HFF-Myc (cell line): ENCODE measurements around the gene CYP2A7.
"Not testable (repeated sequence)": the region's sequence is repeated elsewhere in the genome, so short reads cannot be mapped to it uniquely, and the experiment has no call there.

Source experiments
- DNase-seq: peaks from one replicate; pipeline ENCODE4 v3.0.0-alpha.2; 2011; ENCODE audit warnings: low read depth; ENCODE audit errors: extremely low read depth
- H3K4me3 ChIP-seq: replicated peaks from 2 replicates; pipeline ENCODE4 v1.5.1; 2011; ENCODE audit warnings: low read depth, mild to moderate bottlenecking, control low read depth, low read length
- TF ChIP-seq, protein P1 (sequence below): IDR thresholded peaks from 2 replicates; pipeline ENCODE4 v1.5.1; 2012; ENCODE audit warnings: mild to moderate bottlenecking, low read depth, low read length, control low read depth; ENCODE audit errors: missing control alignments

CYP2A7 gene

DNA sequence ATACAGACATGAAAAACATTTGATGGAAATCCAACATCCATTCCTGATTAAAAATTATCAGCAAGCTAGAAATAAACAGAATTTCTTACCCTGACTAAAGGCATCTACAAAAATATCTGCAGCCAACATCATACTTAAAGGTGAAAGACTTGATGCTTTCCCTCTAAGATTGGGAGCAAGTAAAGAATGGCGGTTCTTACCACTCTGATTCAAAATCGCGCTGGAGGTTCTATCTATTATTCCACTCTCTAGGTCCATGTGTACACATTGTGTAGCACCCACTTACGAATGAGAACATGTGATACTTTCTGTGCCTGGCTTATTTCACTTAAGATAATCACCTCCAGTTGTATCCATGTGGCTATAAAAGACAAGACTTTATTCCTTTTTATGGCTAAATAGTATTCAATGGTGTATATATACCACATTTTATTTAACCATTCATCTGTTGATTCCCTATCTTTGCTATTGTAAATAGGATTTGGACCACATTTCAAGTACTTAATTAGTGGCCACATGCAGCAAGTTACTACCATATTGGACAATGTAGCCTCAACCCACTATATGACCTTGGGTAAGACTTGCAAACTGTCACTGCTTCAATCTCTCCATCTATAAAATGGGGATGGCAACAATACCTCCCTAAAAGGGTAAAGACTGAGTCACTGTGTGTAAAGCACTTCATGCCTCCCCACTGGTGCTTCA is 38.4 kb upstream of the CYP2A7 start:
- H3K4me3 ChIP-seq = no peak overlapping the region
- TF ChIP-seq, protein P1, sequence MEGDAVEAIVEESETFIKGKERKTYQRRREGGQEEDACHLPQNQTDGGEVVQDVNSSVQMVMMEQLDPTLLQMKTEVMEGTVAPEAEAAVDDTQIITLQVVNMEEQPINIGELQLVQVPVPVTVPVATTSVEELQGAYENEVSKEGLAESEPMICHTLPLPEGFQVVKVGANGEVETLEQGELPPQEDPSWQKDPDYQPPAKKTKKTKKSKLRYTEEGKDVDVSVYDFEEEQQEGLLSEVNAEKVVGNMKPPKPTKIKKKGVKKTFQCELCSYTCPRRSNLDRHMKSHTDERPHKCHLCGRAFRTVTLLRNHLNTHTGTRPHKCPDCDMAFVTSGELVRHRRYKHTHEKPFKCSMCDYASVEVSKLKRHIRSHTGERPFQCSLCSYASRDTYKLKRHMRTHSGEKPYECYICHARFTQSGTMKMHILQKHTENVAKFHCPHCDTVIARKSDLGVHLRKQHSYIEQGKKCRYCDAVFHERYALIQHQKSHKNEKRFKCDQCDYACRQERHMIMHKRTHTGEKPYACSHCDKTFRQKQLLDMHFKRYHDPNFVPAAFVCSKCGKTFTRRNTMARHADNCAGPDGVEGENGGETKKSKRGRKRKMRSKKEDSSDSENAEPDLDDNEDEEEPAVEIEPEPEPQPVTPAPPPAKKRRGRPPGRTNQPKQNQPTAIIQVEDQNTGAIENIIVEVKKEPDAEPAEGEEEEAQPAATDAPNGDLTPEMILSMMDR = no peak
- DNase-seq = no peak

DNA sequence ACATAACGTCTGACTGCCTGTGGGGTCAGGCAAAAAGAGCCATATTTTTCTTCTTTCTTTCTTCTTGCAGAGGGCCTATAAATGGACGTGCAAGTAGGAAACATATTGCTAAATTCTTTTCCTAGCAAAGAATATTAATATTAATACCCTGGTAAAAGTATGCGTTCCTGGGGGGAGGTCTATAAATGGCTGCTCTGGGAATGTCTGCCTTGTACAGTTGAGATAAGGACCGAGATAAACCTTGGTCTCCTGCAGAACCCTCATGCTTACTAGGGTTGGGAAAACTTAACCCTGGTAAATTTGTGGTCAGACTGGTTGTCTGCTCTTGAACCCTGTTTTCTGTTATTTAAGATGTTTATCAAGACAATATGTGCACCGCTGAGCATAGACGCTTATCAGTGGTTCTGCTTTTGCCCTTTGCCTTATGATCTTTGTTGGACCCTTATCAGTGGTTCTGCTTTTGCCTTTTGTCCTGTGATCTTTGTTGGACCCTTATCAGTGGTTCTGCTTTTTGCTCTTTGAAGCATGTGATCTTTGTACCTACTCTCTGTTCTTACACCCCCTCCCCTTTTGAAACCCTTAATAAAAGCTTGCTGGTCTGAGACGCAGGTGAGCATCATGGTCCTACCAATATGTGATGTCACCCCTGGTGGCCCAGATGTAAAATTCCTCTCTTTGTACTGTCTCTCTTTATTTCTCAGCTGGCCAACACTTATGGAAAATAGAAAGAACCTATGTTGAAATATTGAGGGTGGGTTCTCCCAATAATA is 37.7 kb upstream of the CYP2A7 start:
- not testable (repeated sequence) for H3K4me3 ChIP-seq, DNase-seq

DNA sequence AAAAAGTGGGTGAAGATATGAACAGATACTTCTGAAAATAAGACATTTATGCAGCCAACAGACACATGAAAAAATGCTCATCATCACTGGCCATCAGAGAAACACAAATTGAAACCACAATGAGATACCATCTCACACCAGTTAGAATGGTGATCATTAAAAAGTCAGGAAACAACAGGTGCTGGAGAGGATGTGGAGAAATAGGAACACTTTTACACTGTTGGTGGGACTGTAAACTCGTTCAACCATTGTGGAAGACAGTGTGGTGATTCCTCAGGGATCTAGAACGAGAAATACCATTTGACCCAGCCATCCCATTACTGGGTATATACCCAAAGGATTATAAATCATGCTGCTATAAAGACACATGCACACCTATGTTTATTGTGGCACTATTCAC is 36.3 kb upstream of the CYP2A7 start:
- DNase-seq, H3K4me3 ChIP-seq: not testable (repeated sequence)

DNA sequence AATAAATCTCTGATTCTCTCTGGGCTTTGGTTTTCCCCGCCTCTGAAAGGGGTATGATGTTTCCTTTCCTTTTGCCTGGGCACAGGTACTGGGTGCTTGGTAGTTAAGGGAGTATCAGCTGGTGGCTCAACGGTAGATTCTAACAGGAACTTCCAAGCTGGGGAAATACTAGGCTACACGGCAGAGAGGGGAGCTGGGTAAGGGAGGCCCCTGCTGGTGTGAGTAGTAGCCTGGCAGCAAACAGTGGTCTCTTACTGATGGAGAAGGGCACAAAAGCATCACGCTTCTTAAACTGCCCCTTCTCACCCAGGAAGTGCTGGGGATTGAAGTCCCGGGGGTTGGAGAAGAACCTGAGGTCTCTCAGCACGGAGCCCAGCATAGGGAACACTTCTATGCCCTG is 26.9 kb upstream of the CYP2A7 start:
- TF ChIP-seq, protein P1 = no peak
- no peak for DNase-seq
- H3K4me3 ChIP-seq = no peak overlapping the region

DNA sequence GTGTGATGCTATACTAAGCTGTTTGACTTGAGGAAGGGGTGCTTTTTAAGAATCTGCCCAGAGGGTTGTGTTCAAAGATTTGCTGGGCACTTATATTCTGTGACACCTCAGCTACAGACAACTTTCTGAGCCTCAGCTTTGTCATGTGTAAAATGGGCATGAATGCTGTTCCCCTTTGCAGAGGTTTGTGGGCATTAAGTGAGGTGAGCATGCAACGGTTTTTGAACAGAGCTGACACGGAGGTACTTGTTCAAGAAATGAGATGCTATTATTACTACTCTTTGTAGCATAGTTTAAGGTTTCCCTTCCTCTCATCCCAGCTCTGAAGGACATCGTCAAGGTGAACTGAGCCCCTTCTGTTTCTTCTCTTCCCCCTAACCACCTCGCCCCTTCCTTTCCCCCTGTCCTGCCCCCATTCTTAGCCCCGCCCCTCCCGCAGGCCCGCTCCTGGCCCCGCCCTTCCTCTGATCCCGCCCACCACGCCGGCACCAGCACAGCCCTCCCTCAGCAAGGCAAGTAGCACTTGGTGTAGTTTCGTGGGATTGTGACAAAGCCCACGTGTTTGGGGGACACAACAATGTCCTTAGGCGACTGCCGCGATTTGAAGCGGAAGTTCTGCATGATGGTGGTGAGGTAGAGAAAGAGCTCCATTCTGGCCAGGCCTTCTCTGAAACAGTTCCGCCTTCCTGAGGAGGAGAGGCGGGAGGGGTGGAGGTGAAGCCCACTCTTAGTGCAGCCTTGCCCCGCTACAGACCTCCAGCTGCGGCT is 26.1 kb upstream of the CYP2A7 start:
- no peak overlapping the region for H3K4me3 ChIP-seq
- DNase-seq = no peak

DNA sequence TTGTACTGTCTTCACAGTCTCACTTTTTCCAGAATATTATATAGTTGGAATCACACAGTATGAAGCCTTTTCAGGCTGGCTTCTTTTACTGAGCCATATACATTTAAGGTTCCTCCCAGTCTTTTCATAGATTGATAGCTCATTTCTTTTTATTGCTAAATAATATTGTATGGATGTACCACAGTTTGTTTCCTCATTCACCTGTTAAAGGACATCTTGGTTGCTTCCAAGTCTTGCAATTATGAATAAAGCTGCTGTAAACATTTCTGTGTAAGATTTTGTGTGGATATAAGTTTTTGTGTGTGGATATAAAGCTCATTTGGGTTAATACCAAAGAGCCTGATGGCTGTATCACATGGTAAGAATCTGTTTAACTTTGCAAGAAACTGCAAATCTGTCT is 24.5 kb upstream of the CYP2A7 start:
- no peak overlapping the region for H3K4me3 ChIP-seq
- no peak for DNase-seq
- TF ChIP-seq, protein P1 = no peak

More for the DNA sequence above, 26.1 kb upstream of the CYP2A7 start:
- TF ChIP-seq, protein P1 = no peak

DNA sequence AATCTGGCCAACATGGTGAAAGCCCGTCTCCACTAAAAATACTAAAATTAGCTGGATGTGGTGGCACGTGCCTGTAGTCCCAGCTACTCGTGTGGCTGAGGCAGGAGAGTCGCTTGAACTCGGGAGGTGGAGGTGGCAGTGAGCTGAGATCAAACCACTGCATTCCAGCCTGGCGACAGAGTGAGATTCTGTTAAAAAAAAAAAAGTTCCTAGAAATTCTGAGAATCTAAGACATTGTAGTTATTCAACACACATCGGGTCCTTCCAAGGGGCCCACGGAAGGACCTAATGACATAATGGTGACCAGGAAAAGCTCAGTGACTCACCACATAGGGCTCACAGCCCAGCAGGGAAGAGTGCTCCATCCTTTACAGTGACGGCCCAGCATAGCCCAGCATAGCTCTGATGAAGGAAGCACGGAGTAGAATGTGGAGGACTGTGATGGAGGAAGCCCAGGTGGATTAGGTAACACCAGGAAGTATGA is 22.7 kb upstream of the CYP2A7 start:
- not testable (repeated sequence) for DNase-seq, H3K4me3 ChIP-seq

DNA sequence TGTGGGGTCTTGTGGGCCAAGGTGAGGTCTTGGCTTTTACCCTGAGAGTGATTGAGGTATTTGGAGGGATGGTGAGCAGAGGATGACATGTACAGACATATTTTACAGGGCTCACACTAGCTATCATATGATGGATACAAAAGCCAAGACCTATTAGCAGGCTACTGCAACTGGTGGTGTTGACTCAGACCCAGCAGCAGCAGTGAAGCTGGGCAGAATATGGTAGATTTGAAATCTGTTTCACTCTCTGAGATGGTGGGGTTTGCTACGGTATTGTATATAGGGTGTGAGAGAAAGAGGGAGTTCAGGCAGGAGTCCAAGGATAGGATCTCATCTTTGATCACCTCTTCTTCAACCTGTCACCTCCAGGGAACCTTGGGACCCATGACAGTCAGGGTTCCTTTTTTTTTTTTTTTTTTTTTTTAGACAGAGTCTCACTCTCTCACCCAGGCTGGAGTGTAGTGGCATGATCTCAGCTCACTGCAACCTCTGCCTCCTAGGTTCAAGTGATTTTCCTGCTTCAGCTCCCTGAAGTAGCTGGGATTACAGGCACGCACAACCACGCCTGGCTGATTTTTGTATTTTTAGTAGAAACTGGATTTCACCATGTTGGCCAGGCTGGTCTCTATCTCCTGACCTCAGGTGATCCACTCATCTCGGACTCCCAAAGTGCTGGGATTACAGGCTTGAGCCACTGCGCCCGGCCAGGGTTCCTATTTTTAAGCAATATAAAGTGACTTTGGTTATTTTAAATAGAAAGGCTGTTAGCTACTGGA is 20.1 kb upstream of the CYP2A7 start:
- DNase-seq, H3K4me3 ChIP-seq: not testable (repeated sequence)

DNA sequence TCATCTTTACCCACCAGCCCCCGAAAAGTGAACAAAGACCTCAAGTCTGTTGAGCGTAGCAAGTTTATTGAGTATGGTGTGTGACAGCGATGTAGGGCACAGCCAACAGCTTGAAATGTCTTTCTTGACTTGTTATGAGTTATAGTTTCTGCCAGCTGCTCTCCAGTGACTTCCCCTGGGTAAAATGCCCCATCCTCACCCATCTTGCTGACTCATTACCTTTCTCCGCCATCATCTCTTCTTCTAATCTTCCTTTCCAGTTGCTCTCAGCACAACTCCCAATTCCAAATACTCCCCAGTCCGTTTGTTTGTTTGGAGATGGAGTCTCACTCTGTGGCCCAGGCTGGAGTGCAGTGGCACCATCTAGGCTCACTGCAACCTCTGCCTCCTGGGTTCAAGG is 18.5 kb upstream of the CYP2A7 start:
- not testable (repeated sequence) for DNase-seq, H3K4me3 ChIP-seq

DNA sequence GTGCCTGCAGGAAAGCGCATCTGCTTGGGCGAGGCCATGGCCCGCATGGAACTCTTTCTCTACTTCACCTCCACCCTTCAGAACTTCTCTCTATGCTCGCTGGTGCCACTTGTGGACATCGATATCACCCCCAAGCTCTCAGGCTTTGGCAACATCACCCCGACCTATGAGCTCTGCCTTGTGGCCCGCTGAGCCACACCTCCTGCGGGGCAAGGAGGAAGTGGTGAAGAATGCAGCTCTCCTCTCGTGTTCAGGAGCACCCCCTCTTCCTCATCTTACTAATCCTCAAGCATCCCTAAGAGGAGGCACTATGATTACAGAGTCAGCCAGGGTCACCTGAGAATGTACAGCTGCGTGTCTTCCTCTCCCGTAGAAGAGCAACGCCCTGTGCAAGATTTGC is 17.9 kb upstream of the CYP2A7 start:
- H3K4me3 ChIP-seq, DNase-seq: not testable (repeated sequence)

DNA sequence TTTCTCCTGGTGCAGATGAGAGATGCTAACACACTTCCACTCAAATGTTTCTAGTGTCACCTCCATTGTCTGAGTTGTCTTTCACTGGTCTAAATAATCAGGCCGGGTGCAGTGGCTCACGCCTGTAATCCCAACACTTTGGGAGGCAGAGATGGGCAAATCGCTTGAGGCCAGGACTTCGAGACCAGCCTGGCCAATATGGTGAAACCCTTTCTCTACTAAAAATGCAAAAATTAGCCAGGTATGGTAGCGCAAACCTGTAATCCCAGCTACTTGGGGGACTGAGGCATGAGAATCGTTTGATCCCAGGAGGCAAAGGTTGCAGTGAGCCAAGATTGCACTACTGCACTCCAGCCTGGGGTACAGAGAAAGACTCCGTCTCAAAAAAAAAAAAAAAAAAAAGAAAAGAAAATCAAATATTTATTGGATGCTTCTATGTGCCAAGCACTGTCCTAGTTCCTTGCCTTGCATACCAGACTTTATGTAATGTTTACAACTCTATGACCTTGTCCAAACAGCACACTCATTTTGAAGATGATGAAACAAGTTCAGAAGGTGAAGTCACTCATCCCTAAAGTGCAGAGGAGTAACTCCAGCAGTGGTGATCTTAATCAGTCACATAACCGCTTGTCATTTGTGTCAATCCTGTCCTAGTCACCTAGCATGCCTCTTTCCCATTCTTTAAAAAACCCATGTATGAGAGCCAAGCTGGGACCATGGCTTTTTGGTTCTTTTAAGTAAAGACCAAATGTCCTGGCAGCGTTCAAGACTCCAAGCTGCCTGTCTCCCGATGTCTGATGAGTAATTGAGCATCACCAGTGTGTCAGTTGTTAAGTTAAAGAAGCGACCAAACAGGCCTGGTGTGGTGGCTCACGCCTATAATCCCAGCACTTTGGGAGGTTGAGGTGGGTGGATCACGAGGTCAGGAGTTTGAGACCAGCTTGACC is 15.1 kb upstream of the CYP2A7 start:
- DNase-seq, H3K4me3 ChIP-seq: not testable (repeated sequence)
